Measurements from ENCODE around the gene EIF1. TPM values are rescaled to one million over a fixed set of nuclear protein-coding genes. Genes with fewer than 3 reads are reported as not detected.

Gene EIF1
- polyA plus RNA-seq, 2 of the 4 experiments (the other 2 are of a cell fraction) = 834 to 873 TPM

- peak; percentile 36; the same call in 1 of the 2 replicates for TF ChIP-seq REST (IDR thresholded peaks at IDR 0.05)
- TF ChIP-seq CBX8 (IDR thresholded peaks at IDR 0.05) = no peak
- no peak for TF ChIP-seq EP300 (IDR thresholded peaks at IDR 0.05)
- no peak for TF ChIP-seq GATA3 (IDR thresholded peaks at IDR 0.05; ENCODE audit: borderline replicate concordance)
- no peak for TF ChIP-seq RNF2 (IDR thresholded peaks at IDR 0.05; ENCODE audit: borderline replicate concordance, low read depth)
- TF ChIP-seq JUN (IDR thresholded peaks at IDR 0.05) = peak in 1 of 2 experiments; percentile 61; a peak in 3 of 5 replicates
- no peak for TF ChIP-seq NR3C1 (IDR thresholded peaks at IDR 0.05)
- no peak for TF ChIP-seq NPAS2 (CRISPR knock-in tag; IDR thresholded peaks at IDR 0.05; ENCODE audit: borderline replicate concordance)
These were observed 4.2 kb downstream of the EIF1 start (continued) for GRCh38 chr17:41692722-41693521.

- Histone ChIP-seq H3K9me3 (no peaks in the 10 kb centered on the region), H3K4me3 (no peak overlapping the region), H3K4me1 (peaks cover 31% of the 10 kb centered on the region), H3K4me2 (no peak overlapping the region), H3K27ac (no peak overlapping the region)
- CTCF ChIA-PET = interaction anchor here (0.6 to 7.0 kb wide), 29 partner anchors 10 to 1388 kb away, joined by 3 to 210 read pairs (median 5); partner anchors contain the start of genes GAST, HAP1, JUP and NKIRAS2
- TF ChIP-seq KDM5A (IDR thresholded peaks at IDR 0.05) (no peak), TP53 (CRISPR knock-in tag; IDR thresholded peaks at IDR 0.05) (0 out of 2 replicates have a peak, but pooled peaks have one; percentile 67), CHD4 (IDR thresholded peaks at IDR 0.05; ENCODE audit: borderline replicate concordance) (no peak), TFCP2L1 (CRISPR knock-in tag; IDR thresholded peaks at IDR 0.05) (peak; percentile 74; the same call in 1 of the 2 replicates), MAX (IDR thresholded peaks at IDR 0.05) (no peak), SREBF2 (IDR thresholded peaks at IDR 0.05) (no peak), ZNF302 (CRISPR knock-in tag; IDR thresholded peaks at IDR 0.05) (no peak), JUNB (IDR thresholded peaks at IDR 0.05) (no peak), RARB (CRISPR knock-in tag; IDR thresholded peaks at IDR 0.05) (peak; percentile 68; the same call in 1 of the 2 replicates), BHLHE40 (IDR thresholded peaks at IDR 0.05; ENCODE audit: low read depth, low read length) (no peak), REST (IDR thresholded peaks at IDR 0.05) (0 out of 2 replicates have a peak, but pooled peaks have one; percentile 4), CBX2 (IDR thresholded peaks at IDR 0.05; ENCODE audit: borderline replicate concordance, low read depth) (no peak), FOSB (CRISPR knock-in tag; IDR thresholded peaks at IDR 0.05) (peak; percentile 82), PBX3 (IDR thresholded peaks at IDR 0.05) (no peak), BCL3 (IDR thresholded peaks at IDR 0.05) (no peak), ATOH8 (CRISPR knock-in tag; IDR thresholded peaks at IDR 0.05; ENCODE audit: low read depth) (no peak), JUN (IDR thresholded peaks at IDR 0.05) (no peak), POLR2AphosphoS2 (conservative IDR thresholded peaks at IDR 0.05; ENCODE audit: low read length) (peak; percentile 85), POLR2A (IDR thresholded peaks at IDR 0.05; ENCODE audit: low read length) (no peak)
- 86% methylated on average over 7 of the region's 7 CpGs for WGBS (ENCODE audit: missing lambda C conversion rate)
- peak in 1 of 2 experiments; percentile 41 for DNase-seq (ENCODE audit: low read depth in 1 of 2, low spot score in 1 of 2)
- ATAC-seq = peak; percentile 40 to 46
- no peak for FAIRE-seq
- POLR2A ChIA-PET = interaction anchor here (1.2 to 1.5 kb wide), 3 partner anchors 10 to 215 kb away, joined by 3 to 6 read pairs (median 5); partner anchors contain the start of gene HAP1
These were observed 6.5 kb downstream of the EIF1 start for GRCh38 chr17:41695134-41695661.
